Hypothalamus (tissue), 51 donors: ENCODE measurements around the gene FAM83G.

Source experiments
- DNase-seq, 51 donors: peaks; one replicate each; lab custom pipeline; 2025; lab: John Stamatoyannopoulos, UW

Gene FAM83G

GRCh38 chr17:18991531-18992315, 12.8 kb downstream of the FAM83G start:
- no peak for DNase-seq

DNA sequence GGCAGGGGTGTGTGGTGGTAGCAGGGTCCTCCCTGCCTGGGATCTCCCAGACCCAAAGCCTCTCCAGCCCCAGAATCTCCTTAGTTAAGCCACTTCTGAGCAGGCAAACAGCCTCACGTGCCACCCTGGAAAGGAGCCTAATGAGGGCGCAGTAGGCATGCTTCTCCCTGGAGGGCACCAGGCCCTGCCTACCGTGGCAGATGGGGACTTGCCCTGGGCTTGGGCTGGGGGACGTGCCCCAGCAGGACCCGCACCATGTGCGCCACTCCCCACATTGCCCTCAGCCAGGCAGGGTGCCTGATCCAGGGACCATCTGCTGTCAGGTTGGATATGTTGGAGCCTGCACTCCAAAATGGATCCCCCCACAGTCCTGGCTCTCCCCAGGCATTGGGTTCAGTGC, 14.2 kb downstream of the FAM83G start:
- DNase-seq, result no peak

DNA sequence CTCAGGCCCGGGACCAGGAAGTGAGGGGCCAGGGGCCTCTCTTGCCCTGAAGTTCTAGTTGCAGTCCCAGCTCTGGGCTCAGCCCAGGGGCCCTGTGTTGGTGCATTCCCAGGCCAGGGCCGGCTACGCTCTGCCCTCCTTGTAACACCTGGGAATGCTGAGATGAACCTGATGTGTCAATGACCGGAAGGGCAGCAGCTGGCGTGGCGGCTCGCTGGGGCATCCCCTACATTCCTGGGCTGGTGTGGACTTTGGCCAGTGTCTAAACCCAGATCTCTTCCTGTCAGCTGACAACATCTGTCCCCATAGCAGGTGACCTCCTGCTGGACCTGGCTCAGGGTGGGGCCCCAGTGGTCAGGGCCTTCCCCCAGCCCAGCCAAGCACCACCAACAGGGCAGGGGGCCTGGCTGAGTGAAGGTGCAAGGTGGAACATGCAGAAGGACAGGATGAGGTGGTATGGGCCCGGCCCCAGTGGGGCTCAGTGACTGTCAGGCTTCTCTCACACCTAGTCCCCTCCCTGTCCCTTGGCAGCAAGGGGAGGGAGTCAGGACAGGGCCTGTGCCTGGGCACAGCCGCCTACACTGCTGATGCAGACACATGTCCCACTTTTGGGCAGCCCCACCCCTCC, 15.9 kb downstream of the FAM83G start:
- no peak for DNase-seq

GRCh38 chr17:18987862-18988545, 16.6 kb downstream of the FAM83G start:
- DNase-seq, result no peak

DNA sequence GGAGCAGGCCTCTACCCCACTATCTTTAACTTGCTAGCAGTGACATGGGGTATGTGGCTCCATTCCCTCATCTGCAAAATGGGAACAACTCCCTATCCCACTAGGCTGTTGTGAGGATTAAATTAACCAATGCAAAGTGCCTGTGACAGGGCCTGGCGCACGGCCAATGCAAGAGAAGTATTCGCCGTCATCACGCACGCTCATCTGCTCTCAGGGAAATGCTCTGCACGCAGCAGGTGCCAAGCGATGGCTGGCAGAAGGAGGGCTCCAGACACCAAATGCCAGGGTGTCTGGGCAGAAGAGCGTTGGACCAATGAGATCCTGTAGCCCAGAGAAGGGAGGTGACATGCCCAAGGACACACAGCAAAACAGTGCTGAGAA, 17.3 kb downstream of the FAM83G start:
- DNase-seq, result no peak

- no peak for DNase-seq
Measured at GRCh38 chr17:18986541-18987229, 17.9 kb downstream of the FAM83G start.

DNA sequence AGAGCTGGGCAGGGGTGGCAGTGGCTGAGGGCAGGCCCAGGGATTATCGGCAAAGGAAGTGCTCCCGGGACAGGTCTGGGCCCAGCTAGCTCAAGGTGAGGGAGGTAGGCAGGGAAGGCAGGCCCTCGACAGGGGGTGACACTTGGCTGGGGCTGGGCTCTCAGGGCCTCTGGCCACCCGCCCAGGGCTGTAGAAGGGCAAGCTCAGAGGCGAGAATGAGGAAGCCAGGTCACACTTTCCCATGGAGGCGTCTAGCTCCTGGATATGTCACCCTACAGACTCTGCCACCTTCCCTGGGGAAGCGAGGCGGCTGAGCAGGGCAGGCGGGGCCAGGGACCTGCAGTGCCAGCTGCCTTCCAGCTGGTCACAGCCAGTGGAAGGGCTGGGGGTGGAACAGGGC, 19.1 kb downstream of the FAM83G start:
- no peak for DNase-seq

- no peak for DNase-seq
Measured at GRCh38 chr17:18984273-18985114, 20.1 kb downstream of the FAM83G start.

DNA sequence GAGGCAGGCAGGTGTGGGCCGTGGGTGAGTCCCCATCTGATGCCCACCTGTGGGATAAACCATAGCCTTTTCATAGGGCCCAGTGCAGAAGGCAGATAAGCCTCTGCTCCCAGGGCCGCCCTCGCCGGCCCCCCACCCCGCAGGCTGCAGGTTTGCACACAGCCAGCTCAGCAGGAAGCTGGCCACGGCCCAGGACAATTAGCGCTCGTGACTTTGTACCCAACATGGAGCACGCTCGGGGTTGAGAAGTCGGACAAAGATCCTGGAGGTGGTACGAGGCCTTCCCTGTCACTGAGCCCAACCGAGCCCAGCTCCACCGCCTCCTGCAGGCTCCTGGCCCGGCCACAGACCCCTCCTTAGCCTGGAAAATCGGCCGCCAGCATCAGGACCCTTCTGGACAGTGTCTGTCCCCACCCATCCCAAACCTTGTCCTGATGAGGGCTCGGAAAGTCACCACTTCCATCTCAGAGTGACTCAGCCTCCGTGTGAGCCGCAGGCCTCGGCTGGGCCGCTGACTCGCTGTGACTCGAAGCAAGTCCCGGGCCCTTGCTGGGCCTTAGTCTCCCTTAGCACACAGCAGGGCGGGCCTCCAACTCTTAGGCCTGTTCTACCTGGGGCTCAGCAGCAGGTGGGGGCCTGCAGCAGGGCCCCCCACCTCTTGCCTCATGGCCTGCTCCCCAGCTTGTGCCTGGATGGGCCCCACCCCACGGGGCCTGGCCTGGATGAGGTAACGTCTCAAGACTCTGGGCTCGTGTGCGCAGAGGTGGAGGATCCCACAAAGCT, 22.7 kb downstream of the FAM83G start:
- DNase-seq, result no peak

- DNase-seq, result no peak
Measured at GRCh38 chr17:18981335-18981641, 23.3 kb downstream of the FAM83G start.

DNA sequence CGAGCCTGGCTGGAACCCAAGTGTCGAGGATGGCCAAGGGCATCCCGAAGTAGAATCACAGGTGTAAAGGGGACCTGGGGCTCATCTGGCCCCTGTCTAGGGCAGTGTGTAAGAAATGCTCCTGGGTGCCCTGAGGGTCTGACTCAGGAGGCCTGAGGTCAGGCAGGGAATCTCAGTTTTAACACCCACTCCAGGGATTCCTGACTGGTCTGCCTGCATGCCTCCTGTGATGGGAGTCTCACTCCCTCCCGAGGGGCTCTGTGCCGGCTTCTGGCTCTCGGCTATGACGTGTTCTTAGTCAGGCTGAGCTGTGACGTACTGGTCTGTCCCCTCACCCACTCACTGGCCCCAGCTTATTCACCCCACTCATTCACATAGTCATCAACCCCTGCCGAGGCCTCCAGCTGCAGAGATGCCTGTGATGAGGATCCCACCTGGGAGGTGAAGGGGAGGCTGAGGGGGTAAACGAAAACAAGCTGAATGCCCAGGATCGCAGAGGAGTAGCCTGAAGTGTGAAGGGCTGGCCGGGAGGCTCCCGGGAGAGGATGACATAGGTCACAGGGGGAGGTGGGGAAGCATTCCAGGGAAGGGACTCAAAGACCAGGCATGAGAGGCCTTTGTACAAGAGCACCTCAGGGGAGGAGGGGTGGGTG, 23.8 kb downstream of the FAM83G start:
- DNase-seq, result no peak

DNA sequence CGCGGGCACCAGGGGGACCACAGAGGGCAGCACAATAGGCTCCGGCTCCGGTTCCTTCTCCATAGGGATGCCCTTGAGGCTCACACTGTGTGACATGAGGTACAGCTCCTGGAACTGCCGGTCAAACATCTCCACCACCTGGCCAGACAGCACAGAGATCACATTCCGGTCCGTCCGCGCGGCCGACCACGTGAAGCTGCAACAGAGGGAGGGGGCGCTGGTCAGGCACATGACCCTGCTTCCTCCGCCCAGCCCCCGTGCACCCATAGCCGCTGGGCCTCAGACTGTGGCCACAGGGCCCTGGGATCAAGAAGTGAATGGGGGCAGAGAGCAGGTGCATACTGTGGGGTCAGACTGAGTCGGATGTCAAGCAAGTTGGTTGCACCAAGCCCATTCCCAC, 25.9 kb downstream of the FAM83G start:
- DNase-seq, result no peak

GRCh38 chr17:18978050-18978449, 26.5 kb downstream of the FAM83G start:
- DNase-seq, result no peak

DNA sequence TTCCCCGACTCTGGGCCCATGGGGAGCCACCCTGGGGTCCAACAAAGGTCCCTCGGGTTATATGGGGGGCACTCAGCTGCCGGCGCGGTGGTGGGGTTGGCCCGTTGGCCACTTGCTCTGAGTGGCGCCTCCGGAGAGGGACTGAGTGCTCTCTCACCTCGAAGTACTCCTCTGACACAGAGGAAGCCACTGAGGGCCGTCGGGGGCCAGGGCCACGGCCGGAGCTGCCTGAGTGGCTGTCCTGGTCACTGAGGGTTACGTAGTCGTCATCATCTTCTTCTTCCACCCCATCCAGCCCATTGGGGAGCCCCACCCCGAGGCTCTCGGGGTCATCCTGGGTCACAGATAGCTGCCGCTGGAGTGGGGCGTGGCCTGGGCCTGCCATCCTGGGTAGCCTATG, 26.9 kb downstream of the FAM83G start:
- DNase-seq, result no peak

- no peak for DNase-seq
Measured at GRCh38 chr17:18977021-18977420, 27.5 kb downstream of the FAM83G start.

DNA sequence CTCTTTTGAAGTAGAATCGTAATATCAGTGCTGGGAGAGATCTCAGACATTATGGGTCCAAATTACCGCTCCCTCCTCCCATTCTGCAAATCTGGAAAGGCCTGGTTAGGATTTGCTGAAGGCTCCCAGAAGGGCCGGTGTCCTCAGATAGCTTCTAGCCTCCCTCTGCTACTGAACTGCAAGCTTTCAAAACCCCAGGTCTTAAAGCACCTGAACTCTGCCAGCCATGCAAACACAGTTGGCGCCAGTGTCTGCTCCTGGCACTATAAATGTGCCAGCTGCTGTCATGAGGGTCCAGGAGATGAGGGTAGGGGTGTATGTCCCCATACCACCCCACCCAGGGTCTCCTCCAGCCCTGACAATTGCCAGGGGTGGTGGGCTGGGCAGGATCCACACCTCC, 28.4 kb downstream of the FAM83G start:
- DNase-seq, result no peak

DNA sequence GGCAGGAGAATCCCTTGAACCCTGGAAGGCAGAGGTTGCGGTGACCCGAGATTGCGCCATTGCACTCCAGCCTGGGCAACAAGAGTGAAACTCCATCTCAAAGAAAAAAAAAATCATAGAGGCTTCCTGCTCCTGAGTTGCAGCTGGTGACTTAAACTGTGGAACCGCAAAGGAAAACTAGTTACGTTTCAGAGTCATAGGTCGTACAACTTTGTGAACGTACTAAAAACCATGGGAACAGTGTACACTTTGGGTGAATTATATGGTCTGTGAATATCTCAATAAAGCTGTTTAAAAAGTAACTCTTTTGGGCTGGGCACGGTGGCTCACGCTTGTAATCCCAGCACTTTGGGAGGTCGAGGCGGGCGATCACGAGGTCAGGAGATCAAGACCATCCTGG, 29.0 kb downstream of the FAM83G start:
- no peak for DNase-seq

DNA sequence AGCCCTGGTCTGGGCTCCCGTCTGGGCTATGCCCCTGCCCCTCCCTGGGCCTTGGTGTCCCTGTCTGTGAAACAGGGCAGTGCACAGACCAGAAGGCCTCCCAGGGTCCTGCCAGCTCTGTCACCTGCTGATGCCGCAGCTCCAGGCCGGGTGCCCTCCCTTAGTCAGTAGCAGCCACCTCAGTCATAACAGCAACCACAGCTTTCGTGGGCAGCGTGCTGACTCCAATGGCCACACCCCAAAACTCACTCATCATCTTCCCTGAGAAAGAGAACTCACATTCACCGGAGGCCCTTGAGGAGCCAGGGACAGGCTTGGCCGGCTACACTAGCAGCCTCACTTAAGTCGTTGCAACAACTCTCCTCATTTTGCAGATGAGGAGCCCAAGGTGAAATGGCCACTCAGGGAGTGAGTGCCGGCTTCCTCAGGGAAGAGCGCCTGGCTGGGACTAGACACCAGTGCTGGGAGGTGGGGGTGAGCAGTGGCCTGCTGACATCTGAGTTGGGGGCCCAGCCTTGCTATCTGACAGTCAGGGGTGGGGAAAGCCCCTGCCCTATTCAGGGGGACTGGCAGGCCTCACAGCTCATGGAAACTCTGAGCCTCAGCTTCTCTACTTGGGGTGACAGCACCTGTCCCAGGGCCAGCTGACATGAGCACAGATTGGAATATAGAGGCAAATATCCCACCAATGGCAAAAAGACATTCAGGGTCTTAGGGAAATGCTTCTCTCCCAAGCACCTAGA, 30.0 kb downstream of the FAM83G start:
- DNase-seq, result no peak

- no peak for DNase-seq
Measured at GRCh38 chr17:18971801-18972200, 32.8 kb downstream of the FAM83G start.
